Measurements from ENCODE around the gene PGAP3.
A peak's percentile ranks its signal among the peaks of the same experiment; 100 is the strongest.

The PGAP3 gene

GRCh38 chr17:39687546-39688474 is at the start of gene PGAP3:
TSS of gene PGAP3 (minus strand) at chr17:39688057. CDS start at chr17:39688014, 43 bp downstream.
- H3K4me3 ChIP-seq (ENCODE audit: low read depth, low read length): peak within 1 kb of the TSS; percentile 81
- no peaks in the 10 kb centered on the region for H3K9me3 ChIP-seq (ENCODE audit: control insufficient read depth, insufficient read depth, low read depth, low read length)
- 0 out of 2 replicates have a peak, but pooled peaks cover 7% of the 10 kb centered on the region for H3K4me1 ChIP-seq (ENCODE audit: control insufficient read depth, insufficient read depth, low read length)
- ChIA-PET CTCF (interaction anchor here (0.7 to 3.2 kb wide), 9 partner anchors 10 to 174 kb away, joined by 3 to 11 read pairs (median 4); partner anchors contain the start of gene ERBB2), POLR2A (interaction anchor here (0.6 to 4.1 kb wide), 25 partner anchors 9 to 462 kb away, joined by 3 to 42 read pairs (median 3); partner anchors contain the start of genes ERBB2, MIEN1, PSMD3 and STAC2)
- H3K36me3 ChIP-seq (ENCODE audit: control insufficient read depth in 2 of 2, insufficient read depth in 1 of 2, low read length in 2 of 2): peaks cover 0 to 1% of the 10 kb centered on the region in 2 experiments; a peak in 2 of 3 replicates
- H3K27ac ChIP-seq (ENCODE audit: extremely low read depth, low read depth, low read length): peak within 1 kb of the TSS; percentile 97
- peak; percentile 63 for TF ChIP-seq ZEB2 (tag by site-specific recombination; IDR thresholded peaks at IDR 0.05)
- no peak for TF ChIP-seq ZNF239 (tag by site-specific recombination; IDR thresholded peaks at IDR 0.05)
- TF ChIP-seq REPIN1 (tag by site-specific recombination; IDR thresholded peaks at IDR 0.05; ENCODE audit: low read depth): no peak
- TF ChIP-seq ZNF629 (tag by site-specific recombination; IDR thresholded peaks at IDR 0.05): peak; percentile 56; the same call in 1 of the 2 replicates
- TF ChIP-seq ZNF175 (tag by site-specific recombination; IDR thresholded peaks at IDR 0.05): no peak
- peak; percentile 51 for TF ChIP-seq ZBTB8A (tag by site-specific recombination; IDR thresholded peaks at IDR 0.05)
- TF ChIP-seq KLF9 (tag by site-specific recombination; IDR thresholded peaks at IDR 0.05; ENCODE audit: low read depth): peak; percentile 28; the same call in 1 of the 2 replicates
- peak; percentile 59; the same call in 1 of the 2 replicates for TF ChIP-seq ELK4 (IDR thresholded peaks at IDR 0.05; ENCODE audit: borderline replicate concordance, low read depth, low read length)
- peak; percentile 64 for TF ChIP-seq KLF10 (tag by site-specific recombination; IDR thresholded peaks at IDR 0.05)
- peak; percentile 32 for TF ChIP-seq ZBTB26 (tag by site-specific recombination; optimal IDR thresholded peaks at IDR 0.05)
- TF ChIP-seq ZBTB20 (tag by site-specific recombination; IDR thresholded peaks at IDR 0.05): peak; percentile 26; the same call in 1 of the 2 replicates
- no peak for TF ChIP-seq ZNF155 (tag by site-specific recombination; IDR thresholded peaks at IDR 0.05)
- peak; percentile 51; the same call in 1 of the 2 replicates for TF ChIP-seq ZBTB10 (tag by site-specific recombination; IDR thresholded peaks at IDR 0.05)
- peak; percentile 86 for TF ChIP-seq SP3 (tag by site-specific recombination; IDR thresholded peaks at IDR 0.05)
- TF ChIP-seq KLF7 (tag by site-specific recombination; IDR thresholded peaks at IDR 0.05; ENCODE audit: borderline replicate concordance): 0 out of 2 replicates have a peak, but pooled peaks have one; percentile 48
- TF ChIP-seq ZNF610 (tag by site-specific recombination; IDR thresholded peaks at IDR 0.05; ENCODE audit: borderline replicate concordance): peak; percentile 53; the same call in 1 of the 2 replicates
- TF ChIP-seq ZNF501 (tag by site-specific recombination; IDR thresholded peaks at IDR 0.05): peak; percentile 68; the same call in 1 of the 2 replicates
- TF ChIP-seq EGR2 (tag by site-specific recombination; IDR thresholded peaks at IDR 0.05; ENCODE audit: low read depth): peak; percentile 42; the same call in 1 of the 2 replicates
- TF ChIP-seq ZNF624 (tag by site-specific recombination; IDR thresholded peaks at IDR 0.05): no peak
- TF ChIP-seq ZNF341 (tag by site-specific recombination; IDR thresholded peaks at IDR 0.05; ENCODE audit: low read depth): peak; percentile 44
- peak; percentile 57 for TF ChIP-seq CTCF (tag by site-specific recombination; IDR thresholded peaks at IDR 0.05)
- 0 out of 2 replicates have a peak, but pooled peaks have one; percentile 35 for TF ChIP-seq YY1 (tag by site-specific recombination; IDR thresholded peaks at IDR 0.05)
- peak; percentile 97 for TF ChIP-seq ZBTB11 (tag by site-specific recombination; conservative IDR thresholded peaks at IDR 0.05; ENCODE audit: low read depth)
- TF ChIP-seq ZNF140 (tag by site-specific recombination; IDR thresholded peaks at IDR 0.05): 0 out of 2 replicates have a peak, but pooled peaks have one; percentile 6

Measured in HEK293 (cell line).